HEK293T (cell line): Measurements from ENCODE around the gene TXNRD1.

Experiments used
- CTCF ChIA-PET: fragments of 350-600 bp; formaldehyde crosslinking; extraction: SDS; loops from one replicate; lab custom pipeline; 2021; ENCODE audit warnings: antibody characterized with exemption, inconsistent platforms; lab: Yijun Ruan, JAX
- POLR2A ChIA-PET: fragments of 350-600 bp; formaldehyde crosslinking; extraction: SDS; loops from one replicate; lab custom pipeline; 2020; ENCODE audit warnings: antibody characterized with exemption, inconsistent platforms; lab: Yijun Ruan, JAX
- DNase-seq: peaks from one replicate; pipeline ENCODE4 v3.0.0; 2012; ENCODE audit warnings: mixed read lengths; ENCODE audit errors: extremely low spot score
- ARNT ChIP-seq: fragments of 450-650 bp; IDR thresholded peaks from 2 replicates; pipeline ENCODE4 v1.6.1; 2017; ENCODE audit warnings: mild to moderate bottlenecking
- BHLHE40 ChIP-seq: fragments of 450-650 bp; IDR thresholded peaks from 2 replicates; pipeline ENCODE4 v1.6.1; 2016; ENCODE audit warnings: mild to moderate bottlenecking, moderate library complexity, borderline replicate concordance
- CTBP1 ChIP-seq: fragments of 450-650 bp; IDR thresholded peaks from 2 replicates; pipeline ENCODE4 v1.6.1; 2016; ENCODE audit warnings: borderline replicate concordance
- ELF4 ChIP-seq: fragments of 450-650 bp; IDR thresholded peaks from 2 replicates; pipeline ENCODE4 v1.6.1; 2017; ENCODE audit warnings: antibody characterized with exemption
- FOXA1 ChIP-seq: fragments of 450-650 bp; IDR thresholded peaks from 2 replicates; pipeline ENCODE4 v1.6.1; 2016; ENCODE audit warnings: mild to moderate bottlenecking
- FOXK2 ChIP-seq: fragments of 450-650 bp; IDR thresholded peaks from 2 replicates; pipeline ENCODE4 v1.6.1; 2016; ENCODE audit warnings: mild to moderate bottlenecking
- FOXM1 ChIP-seq: fragments of 450-650 bp; IDR thresholded peaks from 2 replicates; pipeline ENCODE4 v1.6.1; 2017; ENCODE audit warnings: mild to moderate bottlenecking, borderline replicate concordance
- HDGF ChIP-seq: fragments of 450-650 bp; IDR thresholded peaks from 2 replicates; pipeline ENCODE4 v1.6.1; 2017; ENCODE audit warnings: antibody characterized with exemption, borderline replicate concordance
- LEF1 ChIP-seq: fragments of 450-650 bp; IDR thresholded peaks from 2 replicates; pipeline ENCODE4 v1.6.1; 2017; ENCODE audit warnings: mild to moderate bottlenecking, borderline replicate concordance
- NFRKB ChIP-seq: fragments of 450-650 bp; IDR thresholded peaks from 2 replicates; pipeline ENCODE4 v1.6.1; 2016; ENCODE audit warnings: mild to moderate bottlenecking, moderate library complexity
- PKNOX1 ChIP-seq: fragments of 450-650 bp; IDR thresholded peaks from 2 replicates; pipeline ENCODE4 v1.6.1; 2016
- SP1 ChIP-seq: fragments of 450-650 bp; IDR thresholded peaks from 2 replicates; pipeline ENCODE4 v1.6.1; 2017
- SUZ12 ChIP-seq: fragments of 450-650 bp; IDR thresholded peaks from 2 replicates; pipeline ENCODE4 v1.6.1; 2016; ENCODE audit warnings: mild to moderate bottlenecking
- TARDBP ChIP-seq: fragments of 450-650 bp; IDR thresholded peaks from 2 replicates; pipeline ENCODE4 v1.6.1; 2016
- ZNF384 ChIP-seq: fragments of 450-650 bp; IDR thresholded peaks from 2 replicates; pipeline ENCODE4 v1.6.1; 2016

TXNRD1 gene

GRCh38 chr12:104348283-104348993 lies 132.9 kb downstream of the TXNRD1 start:
- DNase-seq = no peak
- ChIA-PET CTCF (no interaction called here), POLR2A (no interaction called here)
- no peak for TF ChIP-seq FOXK2
- no peak for TF ChIP-seq ZNF384
- TF ChIP-seq TARDBP = no peak
- no peak for TF ChIP-seq SUZ12
- TF ChIP-seq NFRKB = no peak
- no peak for TF ChIP-seq FOXM1
- no peak for TF ChIP-seq SP1
- no peak for TF ChIP-seq ELF4
- TF ChIP-seq HDGF = no peak
- TF ChIP-seq PKNOX1 = no peak
- TF ChIP-seq BHLHE40 = no peak

- TF ChIP-seq TARDBP = no peak
- TF ChIP-seq SUZ12 = no peak
- POLR2A ChIA-PET = no interaction called here
- CTCF ChIA-PET = no interaction called here
- DNase-seq = no peak
Observed at GRCh38 chr12:104348994-104349494, 133.5 kb downstream of the TXNRD1 start.

- DNase-seq = no peak
- TF ChIP-seq CTBP1 = no peak
- TF ChIP-seq SP1 = no peak
- no peak for TF ChIP-seq PKNOX1
- no peak for TF ChIP-seq LEF1
- TF ChIP-seq FOXK2 = no peak
- TF ChIP-seq ZNF384 = no peak
- CTCF ChIA-PET = no interaction called here
- POLR2A ChIA-PET = no interaction called here
Observed at GRCh38 chr12:104350211-104351056, 134.9 kb downstream of the TXNRD1 start.

GRCh38 chr12:104351057-104351983 lies 135.7 kb downstream of the TXNRD1 start:
- ChIA-PET POLR2A (no interaction called here), CTCF (no interaction called here)
- TF ChIP-seq FOXA1 = no peak
- no peak for TF ChIP-seq NFRKB
- no peak for TF ChIP-seq SP1
- TF ChIP-seq TARDBP = no peak
- DNase-seq = no peak

GRCh38 chr12:104352106-104352713 lies 136.6 kb downstream of the TXNRD1 start:
- ChIA-PET POLR2A (no interaction called here), CTCF (no interaction called here)
- TF ChIP-seq FOXM1 = no peak
- no peak for TF ChIP-seq CTBP1
- no peak for TF ChIP-seq ARNT
- TF ChIP-seq ZNF384 = no peak
- TF ChIP-seq FOXK2 = no peak
- TF ChIP-seq SP1 = no peak
- no peak for TF ChIP-seq TARDBP
- no peak for TF ChIP-seq SUZ12
- TF ChIP-seq BHLHE40 = no peak
- no peak for TF ChIP-seq PKNOX1
- DNase-seq = no peak
